HG03039 (cell line): ENCODE measurements around the gene KXD1.
"Not testable (repeated sequence)": the region's sequence is repeated elsewhere in the genome, so short reads cannot be mapped to it uniquely, and the experiment has no call there.

Experiments used
- ATAC-seq: cut with Tn5 transposase; IDR thresholded peaks from one replicate; pipeline ENCODE4 v1.9.1; 2021; ENCODE audit warnings: mild to moderate bottlenecking, moderate library complexity; ENCODE audit not compliant: unreplicated experiment

KXD1 gene

DNA sequence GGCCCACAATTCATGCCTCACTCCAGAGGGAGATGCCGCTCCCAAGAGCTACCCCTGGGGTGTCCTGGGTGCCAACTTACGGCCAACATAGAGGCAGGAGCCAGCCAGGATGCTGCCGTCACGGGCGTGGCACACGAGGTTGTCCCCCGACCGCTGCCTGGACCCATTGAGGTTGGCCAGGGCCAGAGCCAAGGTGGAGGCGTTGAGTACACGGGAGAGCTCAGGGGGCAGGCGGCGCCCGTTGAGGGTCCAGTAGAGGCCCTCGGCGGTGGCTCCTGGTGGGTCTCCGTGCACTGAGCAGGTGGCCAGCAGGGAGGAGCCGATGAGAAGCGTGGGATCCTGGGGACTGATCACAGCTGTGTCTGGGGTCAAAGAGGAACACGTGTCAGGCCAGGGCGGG is 41.8 kb downstream of the KXD1 start:
- ATAC-seq: no peak

DNA sequence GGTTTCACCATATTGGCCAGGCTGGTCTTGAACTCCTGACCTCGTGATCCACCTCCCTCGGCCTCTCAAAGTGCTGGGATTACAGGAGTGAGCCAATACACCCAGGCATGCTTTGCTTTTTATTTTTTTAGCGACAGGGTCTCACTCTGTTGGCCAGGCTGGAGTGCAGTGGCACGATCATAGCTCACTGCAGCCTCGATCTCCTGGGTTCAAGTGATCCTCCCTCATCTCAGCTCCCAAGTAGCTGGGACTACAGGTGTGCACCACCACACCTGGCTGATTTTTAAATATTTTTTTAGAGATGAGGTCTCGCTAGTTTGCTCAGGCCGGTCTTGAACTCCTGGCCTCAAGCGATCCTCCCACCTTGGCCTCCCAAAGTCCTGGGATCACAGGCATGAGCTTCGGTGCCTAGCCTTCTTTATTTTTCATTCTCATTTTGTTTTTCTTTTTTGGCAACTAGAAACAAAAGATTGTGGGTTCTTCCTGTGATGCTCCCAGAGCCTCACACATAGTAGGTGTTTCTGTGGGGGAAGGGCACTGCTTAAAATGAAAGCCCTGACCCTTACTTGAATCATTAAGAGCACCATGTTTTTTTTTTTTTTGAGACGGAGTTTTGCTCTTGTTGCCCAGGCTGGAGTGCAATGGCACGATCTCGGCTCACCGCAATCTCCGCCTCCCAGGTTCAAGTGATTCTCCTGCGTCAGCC is 43.2 kb downstream of the KXD1 start:
- not testable (repeated sequence) for ATAC-seq

DNA sequence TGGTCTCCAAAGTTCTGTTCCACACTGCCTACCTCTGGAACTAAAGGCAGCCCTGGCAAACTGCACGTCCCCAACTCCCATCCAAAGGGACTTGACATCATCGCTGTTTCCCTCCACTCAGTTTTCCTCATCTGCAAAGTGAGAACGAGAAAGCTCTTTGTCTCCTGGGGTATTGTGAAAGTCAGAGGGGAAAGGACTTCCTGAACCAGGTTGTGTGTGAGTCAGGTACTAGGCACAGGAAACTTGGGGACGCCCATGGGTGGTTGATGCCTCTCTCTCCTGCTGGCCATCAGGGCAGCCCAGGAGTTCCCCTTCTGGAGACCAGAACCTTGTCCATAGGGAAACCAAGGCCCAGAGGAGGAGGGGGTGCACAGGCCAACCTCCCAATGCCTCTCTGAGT is 44.2 kb downstream of the KXD1 start:
- no peak for ATAC-seq

DNA sequence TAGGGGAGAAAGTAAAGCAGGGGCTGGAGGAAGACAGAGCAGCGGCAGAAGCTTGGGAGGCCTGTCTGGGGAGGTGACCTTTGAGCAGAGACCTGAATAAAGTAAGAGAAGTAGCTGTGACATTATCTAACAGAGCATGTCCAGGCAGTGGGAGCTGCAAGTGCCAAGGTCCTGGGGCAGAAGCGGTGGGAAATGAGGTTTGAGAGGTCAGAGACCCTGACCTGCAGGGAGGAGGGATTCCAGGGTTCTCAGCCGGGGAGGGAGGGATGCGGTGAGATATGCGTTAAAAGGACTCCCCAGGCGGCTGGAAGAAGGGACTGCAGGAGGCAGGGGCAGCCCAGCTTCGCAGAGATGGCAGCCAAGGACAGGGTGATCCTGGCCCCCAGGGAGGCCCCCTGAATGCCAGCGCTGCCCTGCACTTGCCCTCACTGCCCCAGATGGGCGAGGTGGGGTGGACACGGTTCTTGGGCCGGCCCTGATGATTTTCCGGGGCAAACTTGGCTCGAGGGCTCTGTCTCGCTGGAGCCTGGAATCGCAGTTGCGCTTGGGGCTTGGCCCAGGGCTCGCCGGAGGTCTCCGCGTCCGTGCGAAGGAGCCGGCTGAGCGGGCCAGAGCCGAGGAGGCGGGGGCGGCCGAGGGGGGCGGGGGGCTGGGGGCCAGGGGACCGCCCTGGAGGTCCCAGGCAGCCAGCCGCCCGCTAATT is 45.7 kb downstream of the KXD1 start:
- no peak for ATAC-seq

DNA sequence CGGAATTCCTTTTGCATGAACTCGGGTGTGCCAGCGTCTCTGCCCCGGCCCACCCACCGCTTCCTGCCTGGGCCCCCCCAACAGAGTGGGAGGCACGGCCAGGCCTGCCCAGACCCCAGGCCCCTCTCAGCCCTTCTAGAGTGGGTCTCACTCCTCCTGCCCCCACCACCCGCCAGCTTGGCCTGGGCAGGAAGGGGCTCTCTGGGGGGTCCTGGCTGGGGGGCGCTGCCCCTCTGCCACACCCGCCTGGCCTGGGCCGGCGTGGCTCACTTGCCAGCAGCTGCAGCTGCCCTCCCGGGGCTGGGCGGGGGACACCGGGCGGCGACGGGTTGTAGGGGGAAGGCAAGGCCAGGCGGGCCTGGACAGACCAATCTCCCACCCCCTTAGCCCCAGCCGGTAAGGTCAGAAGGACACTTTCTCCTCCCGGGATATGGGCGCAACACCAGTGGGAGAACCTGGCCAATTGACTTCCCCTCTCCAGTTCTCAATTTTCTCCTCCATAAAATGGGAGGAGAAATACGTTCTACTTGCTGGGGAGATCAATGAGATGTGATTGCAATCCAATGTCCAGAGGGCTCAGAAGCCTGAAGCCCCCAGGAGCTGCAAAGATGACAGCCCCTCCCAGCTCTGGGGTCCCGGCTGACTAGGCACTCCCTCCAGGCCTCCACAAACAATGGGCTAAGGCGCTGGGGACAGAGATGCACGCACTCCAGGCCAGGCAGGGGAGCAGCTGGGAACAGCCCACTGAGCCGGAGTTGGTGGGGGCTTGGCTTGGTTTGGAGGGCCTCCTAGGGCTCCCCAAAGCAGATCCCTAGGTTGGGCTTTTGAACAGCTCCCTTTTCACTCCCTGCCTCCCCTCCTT is 46.5 kb downstream of the KXD1 start:
- no peak for ATAC-seq

DNA sequence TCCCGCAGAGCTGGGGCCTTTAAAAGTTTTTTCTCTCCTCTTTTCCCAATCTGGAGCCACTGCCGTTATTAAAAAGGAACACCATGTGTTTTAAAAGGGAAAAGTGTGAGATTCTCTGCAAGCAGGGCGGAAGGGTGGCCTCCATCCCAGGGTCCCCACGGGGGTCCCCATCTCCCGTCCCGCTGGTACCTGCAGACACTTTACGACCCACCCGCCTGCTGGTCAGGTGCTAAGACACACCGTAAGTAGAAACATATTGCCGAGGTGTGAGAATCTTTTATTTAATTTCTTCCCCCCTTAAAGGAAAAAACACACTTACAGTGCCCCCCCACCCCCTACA is 47.1 kb downstream of the KXD1 start:
- ATAC-seq: no peak

GRCh38 chr19:18605196-18605545 is 47.5 kb downstream of the KXD1 start:
- no peak for ATAC-seq

GRCh38 chr19:18605546-18606280 is 48.0 kb downstream of the KXD1 start:
- ATAC-seq: no peak

GRCh38 chr19:18606281-18607225 is 48.9 kb downstream of the KXD1 start, which contains the start of gene CRLF1:
Gene CRLF1 (minus strand): TSS chr19:18606799. CDS start chr19:18606656, 143 bp downstream.
- no peak for ATAC-seq

- ATAC-seq: no peak
These were observed 49.8 kb downstream of the KXD1 start for GRCh38 chr19:18607226-18608101.

DNA sequence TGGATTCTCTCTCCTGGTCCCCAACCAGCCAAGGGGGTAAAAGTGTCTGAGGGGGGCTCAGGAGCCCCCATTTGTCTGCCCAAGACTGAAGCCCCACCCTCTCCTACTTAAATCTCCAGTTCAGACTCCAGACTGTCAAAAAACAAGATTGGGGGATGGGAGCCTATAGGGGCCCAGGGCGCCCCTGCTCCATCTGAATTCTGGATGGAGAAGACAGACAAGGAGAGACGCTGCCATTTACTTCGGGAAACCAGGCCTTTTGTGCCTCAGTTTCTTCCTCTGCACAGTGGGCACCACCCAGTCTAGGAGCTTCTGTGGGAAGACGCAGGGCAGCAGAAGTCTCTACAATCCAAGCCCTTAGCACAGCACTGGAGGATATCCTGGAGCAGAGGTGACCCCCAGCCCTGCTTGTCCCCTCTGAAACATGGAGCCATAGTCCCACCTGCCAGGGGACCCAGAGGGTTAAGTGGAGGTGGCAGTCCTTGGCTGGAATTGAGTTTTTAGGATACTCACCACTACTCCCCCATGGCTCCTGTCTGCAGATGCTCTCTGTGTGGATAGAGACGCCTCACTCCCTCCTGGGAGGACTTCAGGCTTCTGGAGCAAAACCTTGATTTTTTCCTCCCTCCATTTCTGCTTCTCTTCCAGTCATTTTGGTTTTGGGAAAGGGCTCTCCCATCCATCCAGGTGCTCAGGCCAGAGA is 50.6 kb downstream of the KXD1 start:
- ATAC-seq: no peak

DNA sequence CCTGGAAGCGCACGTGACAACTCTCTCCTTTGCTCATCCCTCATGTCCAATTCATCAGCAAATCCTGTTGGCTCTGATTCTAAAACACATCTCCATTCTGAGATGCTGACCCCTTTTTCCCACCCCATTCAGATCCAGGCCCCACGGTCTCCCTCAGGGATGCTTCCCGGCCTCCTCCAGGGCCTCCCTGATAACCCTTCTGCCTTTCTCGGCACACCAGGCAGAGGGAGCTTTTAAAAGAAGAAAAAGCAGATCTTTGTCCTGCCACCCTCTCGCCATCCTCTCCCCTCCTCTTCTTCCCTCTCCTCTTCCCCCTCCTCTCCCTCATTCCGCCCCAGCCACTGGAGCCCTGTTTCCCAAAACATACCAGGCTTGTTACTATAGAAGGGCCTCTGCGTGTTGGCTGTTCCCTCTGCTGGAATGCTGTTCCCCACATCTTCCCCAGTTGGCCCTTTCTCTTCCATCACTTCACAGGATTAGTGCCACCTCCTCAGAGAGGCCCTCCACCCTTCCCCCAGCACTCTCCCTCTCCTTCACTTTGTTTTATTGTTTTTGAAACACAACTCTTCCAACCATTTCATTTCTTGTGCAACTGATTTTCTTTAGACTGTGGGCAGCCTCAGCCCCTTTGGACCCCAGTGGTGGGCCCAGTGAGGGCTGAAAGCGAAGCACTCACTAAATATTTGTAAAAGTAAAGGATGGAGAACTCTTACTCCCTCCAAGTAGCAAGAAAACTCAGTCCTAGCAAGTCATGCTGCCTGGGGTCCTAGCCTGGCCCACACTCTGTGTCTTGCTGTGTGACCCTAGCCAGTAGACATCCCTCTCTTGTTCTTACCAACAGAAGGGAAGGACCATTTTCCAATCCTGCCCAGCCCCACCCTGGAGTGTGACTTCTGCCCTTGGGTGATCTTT is 51.4 kb downstream of the KXD1 start:
- ATAC-seq: no peak

DNA sequence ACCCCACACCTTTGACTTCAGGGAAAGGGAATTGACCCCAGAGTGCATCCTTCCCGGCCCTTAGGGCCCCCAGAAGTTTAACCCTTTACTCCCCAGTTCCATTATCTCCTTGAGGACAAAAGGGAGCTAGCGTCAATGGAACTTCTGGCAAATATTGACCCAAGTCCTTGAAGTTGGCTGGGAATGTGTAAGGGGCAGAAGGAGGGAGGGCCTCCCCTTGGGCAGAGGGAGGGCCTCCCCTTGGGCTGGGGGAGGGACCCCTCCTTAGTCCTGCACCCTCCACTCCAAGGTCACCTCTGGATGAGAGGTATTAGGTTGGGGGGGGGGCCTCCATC is 52.0 kb downstream of the KXD1 start:
- ATAC-seq: no peak

DNA sequence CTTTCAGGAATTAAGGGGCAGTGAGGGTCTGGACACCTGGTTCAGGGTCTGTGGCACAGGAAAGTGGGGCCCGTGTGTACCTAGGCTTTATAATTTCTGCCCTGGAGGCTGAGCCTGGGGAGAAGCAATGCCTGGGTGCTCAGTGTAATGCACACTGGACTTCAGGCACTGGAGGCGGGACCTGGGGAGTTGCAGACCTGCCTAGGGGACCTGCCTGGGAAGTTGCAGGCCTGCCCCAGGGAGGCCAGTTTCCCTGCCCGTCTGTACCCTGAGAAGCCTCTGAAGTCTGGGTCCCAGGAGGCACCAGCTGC is 52.5 kb downstream of the KXD1 start:
- ATAC-seq: no peak

DNA sequence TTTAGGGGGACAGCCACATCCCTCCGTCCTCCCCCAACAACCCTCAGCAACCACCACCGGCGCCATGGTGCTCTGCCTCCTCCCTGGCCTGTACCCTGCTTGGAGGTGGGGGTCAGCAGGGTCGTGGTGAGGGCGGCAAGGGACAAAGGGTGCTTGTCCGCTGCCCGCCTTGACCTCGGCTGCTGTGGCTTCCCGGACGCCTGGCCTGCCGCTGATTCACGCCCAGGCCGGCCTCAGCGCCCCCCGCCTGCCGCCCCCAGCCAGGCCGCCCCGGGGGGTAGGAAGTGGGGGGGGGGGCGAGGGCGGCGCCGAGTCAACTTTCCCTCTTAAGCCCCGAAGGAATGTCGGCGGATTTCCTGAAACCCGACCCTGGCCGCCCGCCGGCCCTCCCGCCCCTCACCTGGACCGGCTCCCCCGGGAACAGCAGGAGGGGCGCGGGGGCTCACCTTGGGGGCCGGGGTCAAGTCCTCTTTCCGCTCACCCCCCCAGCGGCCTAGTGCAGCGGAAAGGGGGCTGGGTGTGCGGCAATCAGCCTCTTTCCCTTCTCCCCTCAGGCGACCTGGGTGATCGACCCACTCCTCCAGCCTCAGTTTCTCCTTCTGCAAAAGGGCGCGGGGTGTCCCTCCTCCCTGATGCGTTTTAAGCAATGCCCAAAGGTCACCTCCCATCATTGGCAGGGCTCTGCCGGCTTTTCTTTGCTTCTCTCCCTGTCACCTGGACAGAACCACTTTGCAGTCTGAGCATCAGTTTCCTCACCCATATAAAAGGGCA is 53.1 kb downstream of the KXD1 start:
- no peak for ATAC-seq

GRCh38 chr19:18611327-18612050 is 53.8 kb downstream of the KXD1 start:
- ATAC-seq: no peak
